MM.1S (cell line): ENCODE results near the gene MACROD2.

Experiments used
- CTCF ChIP-seq: fragments of 300-600 bp; sonication (generic); IDR thresholded peaks from 2 replicates; pipeline ENCODE4 v1.5.1; 2016; ENCODE audit warnings: antibody characterized with exemption, low read length, mixed read lengths
- EZH2 ChIP-seq: fragments of 300-600 bp; sonication (generic); optimal IDR thresholded peaks from 2 replicates; pipeline ENCODE3; 2017; ENCODE audit warnings: low read depth, mild to moderate bottlenecking, antibody characterized with exemption, low read length, mixed read lengths
- EZH2phosphoT487 ChIP-seq: fragments of 300-600 bp; sonication (generic); IDR thresholded peaks from 2 replicates; pipeline ENCODE4 v1.6.1; 2018; ENCODE audit warnings: antibody characterized with exemption, low read length

GRCh38 chr20:14829906-14830305 is 834.6 kb downstream of the MACROD2 start:
- TF ChIP-seq CTCF = no peak
- no peak for TF ChIP-seq EZH2
- TF ChIP-seq EZH2phosphoT487 = no peak
